ENCODE results near the gene LYG1. TPM values are rescaled to one million over a fixed set of nuclear protein-coding genes. Genes with fewer than 3 reads are reported as not detected.
A peak's percentile ranks its signal among the peaks of the same experiment; 100 is the strongest.

The LYG1 gene
- total and polyA plus RNA-seq, 2 of the 8 experiments (the other 6 are each of a cell fraction or from before 2014, with no cell fraction given): 0.68 to 0.86 TPM

- no peak within 1 kb of the TSS for H2BK12ac ChIP-seq (ENCODE audit: low read depth, low read length)
- ChIA-PET POLR2A (ENCODE audit: partially characterized antibody) (interaction anchor here (1.1 to 3.2 kb wide), 5 partner anchors 10 to 180 kb away, joined by 3 to 19 read pairs (median 3); partner anchors contain the start of genes MITD1 and MRPL30), CTCF (ENCODE audit: partially characterized antibody) (interaction anchor here (0.7 to 3.2 kb wide), 17 partner anchors 11 to 925 kb away, joined by 3 to 9 read pairs (median 4); partner anchors contain the start of genes MITD1 and MRPL30)
- H3K79me1 ChIP-seq (ENCODE audit: low read depth, low read length): peaks cover 3% of the 10 kb centered on the region; the same call in 1 of the 2 replicates
- peak within 1 kb of the TSS; percentile 71 to 80 for H3K4me2 ChIP-seq (ENCODE audit: insufficient read depth in 1 of 2, low read depth in 2 of 2, low read length in 2 of 2)
- no peak within 1 kb of the TSS for H2BK120ac ChIP-seq (replicated peaks; ENCODE audit: low read depth, low read length)
- no peak within 1 kb of the TSS for H2BK20ac ChIP-seq (ENCODE audit: low read length)
- peak; percentile 95 for DNase-seq (ENCODE audit: low read depth in 1 of 2, low spot score in 2 of 2)
- peaks cover 24 to 68% of the 10 kb centered on the region in 2 experiments for H3K79me2 ChIP-seq (ENCODE audit: control insufficient read depth in 1 of 2, insufficient read depth in 2 of 2, low read length in 2 of 2)
- peak within 1 kb of the TSS; percentile 87 for H3K56ac ChIP-seq (replicated peaks; ENCODE audit: insufficient read length, low read depth, low read length)
- H2BK15ac ChIP-seq (ENCODE audit: low read length): 0 out of 2 replicates have a peak within 1 kb of the TSS, but pooled peaks have one; percentile 98
- no peaks in the 10 kb centered on the region for H3K9me3 ChIP-seq (ENCODE audit: insufficient read depth in 2 of 2, low read depth in 1 of 2, low read length in 1 of 2)
- H2AK5ac ChIP-seq (ENCODE audit: low read depth, low read length): no peak within 1 kb of the TSS
- WGBS, 2 experiments (ENCODE audit: extremely low coverage in 1 of 2, insufficient coverage in 1 of 2, insufficient read length in 1 of 2, insufficient replicate concordance in 2 of 2, low coverage in 1 of 2, low lambda C conversion rate in 2 of 2, missing lambda C conversion rate in 1 of 2): 1% methylated on average over 60 of the region's 60 CpGs; no CpG with 5 or more reads in 1 of the 2 experiments
- H3K27me3 ChIP-seq (replicated peaks in 1 of 4; ENCODE audit: control insufficient read depth in 3 of 4, extremely low read depth in 1 of 4, insufficient read depth in 3 of 4, low read length in 3 of 4): no peaks in the 10 kb centered on the region
- H4K8ac ChIP-seq (ENCODE audit: extremely low read depth, insufficient read depth, low read length): peak within 1 kb of the TSS; percentile 90; the same call in 1 of the 2 replicates
- H3K18ac ChIP-seq (ENCODE audit: extremely low read depth, low read length): peak within 1 kb of the TSS; percentile 95
- H4K91ac ChIP-seq (replicated peaks; ENCODE audit: insufficient read length, low read length): peak within 1 kb of the TSS; percentile 85
- H3K36me3 ChIP-seq (ENCODE audit: control insufficient read depth in 2 of 4, insufficient read depth in 4 of 4, low read length in 3 of 4): peaks cover 5 to 18% (median 13%) of the 10 kb centered on the region in 4 experiments; a peak in 6 of 8 replicates
- no peak within 1 kb of the TSS for H3K4ac ChIP-seq (replicated peaks; ENCODE audit: insufficient read length, low read depth, low read length)
- H2AFZ ChIP-seq (ENCODE audit: low read length): peak within 1 kb of the TSS; percentile 91
- H2BK5ac ChIP-seq (ENCODE audit: low read depth, low read length): peak within 1 kb of the TSS; percentile 97
- H4K20me1 ChIP-seq (replicated peaks in 1 of 2; ENCODE audit: control insufficient read depth in 1 of 2, insufficient read depth in 2 of 2, low read length in 2 of 2): peaks cover 2 to 5% of the 10 kb centered on the region in 2 experiments
- peak within 1 kb of the TSS; percentile 77 to 96 (median 87) for H3K4me3 ChIP-seq (ENCODE audit: extremely low read depth in 1 of 4, insufficient read depth in 2 of 4, low read depth in 3 of 4, low read length in 4 of 4)
- no peak within 1 kb of the TSS for H3K23ac ChIP-seq (ENCODE audit: insufficient read length)
- peaks cover 11% of the 10 kb centered on the region for H3K23me2 ChIP-seq (ENCODE audit: low read depth, low read length)
- no peak within 1 kb of the TSS for H3K14ac ChIP-seq (ENCODE audit: insufficient read length)
- peak within 1 kb of the TSS; percentile 70 to 93 (median 89) for H3K9ac ChIP-seq (replicated peaks in 1 of 4; ENCODE audit: extremely low read depth in 1 of 4, low read depth in 3 of 4, low read length in 3 of 4)
- H3K4me1 ChIP-seq (replicated peaks in 1 of 4; ENCODE audit: control insufficient read depth in 3 of 4, insufficient read depth in 4 of 4, low read length in 3 of 4): peaks cover 0 to 4% (median 0%) of the 10 kb centered on the region in 4 experiments; a peak in 1 of 7 replicates
- no peak for FAIRE-seq
- peak within 1 kb of the TSS; percentile 95 for H4K5ac ChIP-seq (ENCODE audit: insufficient read length, low read depth, low read length)
- peak within 1 kb of the TSS; percentile 88 for H3K27ac ChIP-seq (ENCODE audit: low read depth, low read length)
- TF ChIP-seq RBBP5 (IDR thresholded peaks at IDR 0.05; ENCODE audit: borderline replicate concordance, low read depth, low read length) (peak; percentile 72; the same call in 1 of the 2 replicates), MAX (IDR thresholded peaks at IDR 0.05) (peak; percentile 68), RXRA (IDR thresholded peaks at IDR 0.05; ENCODE audit: insufficient read depth, low read depth, low read length) (no peak), SIN3A (conservative IDR thresholded peaks at IDR 0.05 in 1 of 2, IDR thresholded peaks at IDR 0.05 in 1 of 2; ENCODE audit: low read depth in 1 of 2, low read length in 2 of 2) (peak; percentile 56 to 88; a peak in 3 of 4 replicates), TAF1 (IDR thresholded peaks at IDR 0.05; ENCODE audit: low read depth, low read length) (peak; percentile 90), SP4 (IDR thresholded peaks at IDR 0.05; ENCODE audit: low read length) (peak; percentile 75), CREB1 (IDR thresholded peaks at IDR 0.05) (peak; percentile 46; the same call in 1 of the 2 replicates), TAF7 (optimal IDR thresholded peaks at IDR 0.05; ENCODE audit: borderline replicate concordance, low read depth, low read length) (peak; percentile 43), POLR2AphosphoS5 (IDR thresholded peaks at IDR 0.05; ENCODE audit: low read depth, low read length) (peak; percentile 86), JUN (IDR thresholded peaks at IDR 0.05; ENCODE audit: low read depth, low read length) (no peak), SIRT6 (IDR thresholded peaks at IDR 0.05; ENCODE audit: low read length) (no peak)
Measured at GRCh38 chr2:99335911-99336803, 35.2 kb upstream of the LYG1 start, which contains the start of gene TXNDC9. Gene TXNDC9 (minus strand): TSS chr2:99336333. CDS start chr2:99333210, 3,123 bp downstream.

Data from H1 (cell line).